C4-2B (cell line): ENCODE results near the gene TSPAN6.

ENCODE experiments used
- H3K27ac ChIP-seq: fragments of 450-650 bp; 2 replicates; pipeline ENCODE4 v1.5.1; 2017
- ZFX ChIP-seq: fragments of 450-650 bp; IDR thresholded peaks from 2 replicates; pipeline ENCODE4 v1.6.1; 2017
- TF ChIP-seq, protein P1 (sequence below): fragments of 450-650 bp; conservative IDR thresholded peaks from 2 replicates; pipeline ENCODE4 v1.5.1; 2017; ENCODE audit warnings: mild to moderate bottlenecking

The TSPAN6 gene

DNA sequence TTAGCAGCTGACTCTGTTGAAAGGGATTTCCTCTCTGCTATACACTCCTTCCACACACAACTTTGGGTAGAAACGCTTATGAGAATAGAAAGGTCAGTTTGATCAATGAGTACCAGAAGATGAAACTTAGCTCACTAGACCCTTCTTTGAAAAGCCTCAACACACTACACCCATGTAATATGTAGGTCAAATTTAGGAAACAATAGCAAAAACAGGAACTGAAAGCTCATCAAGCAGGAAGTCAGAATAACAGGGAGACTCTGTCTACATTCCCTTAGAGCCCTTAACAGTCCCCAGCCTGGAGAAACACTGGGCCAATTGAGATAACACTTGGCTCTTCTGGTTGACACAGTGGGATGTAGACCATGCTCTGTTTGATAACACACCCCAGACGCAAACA, 38.1 kb upstream of the TSPAN6 start:
- TF ChIP-seq ZFX, result no peak
- TF ChIP-seq, protein P1, sequence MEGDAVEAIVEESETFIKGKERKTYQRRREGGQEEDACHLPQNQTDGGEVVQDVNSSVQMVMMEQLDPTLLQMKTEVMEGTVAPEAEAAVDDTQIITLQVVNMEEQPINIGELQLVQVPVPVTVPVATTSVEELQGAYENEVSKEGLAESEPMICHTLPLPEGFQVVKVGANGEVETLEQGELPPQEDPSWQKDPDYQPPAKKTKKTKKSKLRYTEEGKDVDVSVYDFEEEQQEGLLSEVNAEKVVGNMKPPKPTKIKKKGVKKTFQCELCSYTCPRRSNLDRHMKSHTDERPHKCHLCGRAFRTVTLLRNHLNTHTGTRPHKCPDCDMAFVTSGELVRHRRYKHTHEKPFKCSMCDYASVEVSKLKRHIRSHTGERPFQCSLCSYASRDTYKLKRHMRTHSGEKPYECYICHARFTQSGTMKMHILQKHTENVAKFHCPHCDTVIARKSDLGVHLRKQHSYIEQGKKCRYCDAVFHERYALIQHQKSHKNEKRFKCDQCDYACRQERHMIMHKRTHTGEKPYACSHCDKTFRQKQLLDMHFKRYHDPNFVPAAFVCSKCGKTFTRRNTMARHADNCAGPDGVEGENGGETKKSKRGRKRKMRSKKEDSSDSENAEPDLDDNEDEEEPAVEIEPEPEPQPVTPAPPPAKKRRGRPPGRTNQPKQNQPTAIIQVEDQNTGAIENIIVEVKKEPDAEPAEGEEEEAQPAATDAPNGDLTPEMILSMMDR, result no peak
- H3K27ac ChIP-seq, result no peak overlapping the region

DNA sequence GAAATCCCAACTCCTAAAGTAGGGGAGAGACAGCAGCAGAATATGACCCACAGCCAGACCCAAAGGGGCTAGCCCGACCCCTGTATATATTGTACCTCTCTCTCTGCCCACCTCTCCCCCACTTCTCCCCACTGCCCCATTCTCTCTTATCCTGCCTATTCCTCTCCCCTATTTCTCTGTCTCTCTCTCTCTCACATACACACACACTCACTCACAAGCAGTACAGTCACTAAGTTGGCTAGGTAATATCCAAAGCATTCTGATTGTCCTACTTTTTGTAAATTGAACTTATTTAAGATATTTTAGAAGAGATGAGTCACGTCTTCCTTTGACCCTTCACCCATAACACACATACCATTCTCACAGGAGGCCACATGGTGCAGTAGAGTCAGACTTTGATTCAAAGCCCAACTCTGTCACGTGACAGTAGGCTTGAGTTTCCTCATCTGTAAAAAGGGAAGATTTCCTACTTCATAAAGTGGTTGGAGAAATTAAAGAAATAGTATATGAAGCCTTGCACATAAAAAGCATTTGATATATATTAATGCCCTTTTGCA, 36.9 kb upstream of the TSPAN6 start:
- no peak overlapping the region for H3K27ac ChIP-seq
- no peak for TF ChIP-seq ZFX
- TF ChIP-seq, protein P1, result no peak

DNA sequence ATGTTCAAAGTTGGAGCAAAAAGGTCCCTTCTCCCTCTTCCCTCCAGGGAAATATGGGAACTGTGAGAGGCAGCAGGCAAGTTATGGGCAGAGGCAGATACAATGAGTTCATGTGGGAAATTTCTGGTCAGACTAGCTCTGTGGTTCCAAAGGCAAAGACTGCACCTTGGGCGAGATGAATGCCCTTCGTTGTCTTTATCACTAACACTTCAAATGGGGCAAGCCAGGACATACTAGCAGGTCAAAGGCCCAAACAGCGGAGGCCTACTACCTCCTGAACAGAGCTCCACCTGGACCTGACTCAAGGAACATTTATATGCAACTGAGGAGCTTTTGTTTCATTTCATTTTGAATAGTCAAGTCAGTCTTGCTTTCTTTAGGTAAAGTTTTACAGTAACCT, 36.4 kb upstream of the TSPAN6 start:
- TF ChIP-seq ZFX, result no peak
- TF ChIP-seq, protein P1, result no peak
- no peak overlapping the region for H3K27ac ChIP-seq

DNA sequence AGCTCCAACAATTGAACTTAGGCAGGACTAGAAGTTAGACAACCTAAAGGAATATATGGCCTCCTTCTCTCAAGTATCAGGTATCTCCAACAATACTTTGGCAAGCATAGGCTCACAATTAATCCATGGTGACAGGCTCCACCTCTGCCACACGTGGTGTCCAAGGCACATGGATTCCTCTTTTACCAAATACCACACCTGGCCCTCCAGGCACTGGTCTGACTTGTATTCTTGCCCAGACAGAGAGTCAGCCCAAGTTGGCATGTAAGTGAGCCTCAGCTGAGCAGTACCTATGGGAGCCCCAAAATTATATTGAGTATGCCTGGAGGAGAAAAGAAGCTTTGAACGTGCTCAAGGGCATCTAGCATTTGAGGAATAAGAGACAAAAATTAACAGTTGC, 27.0 kb upstream of the TSPAN6 start:
- peak overlapping the region; percentile 50 for H3K27ac ChIP-seq
- TF ChIP-seq ZFX, result no peak
- TF ChIP-seq, protein P1, result no peak

DNA sequence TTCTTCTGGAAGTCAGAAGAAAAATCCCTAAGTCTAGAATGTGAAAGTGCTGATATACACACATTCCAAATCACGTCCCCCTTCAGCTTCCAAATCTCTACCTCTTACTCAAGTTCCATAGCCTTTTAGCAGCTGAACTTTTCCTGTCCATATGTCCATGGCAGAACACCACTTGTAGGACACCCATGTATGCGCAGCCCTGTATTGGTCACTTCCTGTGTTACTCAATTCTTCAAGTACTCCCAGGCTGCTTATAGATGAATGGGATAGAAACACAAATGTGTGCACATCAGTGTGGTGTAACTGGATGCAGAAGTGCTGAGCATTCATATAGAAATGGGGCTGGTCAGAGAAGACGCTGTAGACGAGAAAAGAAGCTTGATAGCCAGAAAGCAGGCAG, 26.2 kb upstream of the TSPAN6 start:
- TF ChIP-seq, protein P1, result no peak
- no peak for TF ChIP-seq ZFX
- peak overlapping the region; percentile 41; the same call in 1 of the 2 replicates for H3K27ac ChIP-seq

DNA sequence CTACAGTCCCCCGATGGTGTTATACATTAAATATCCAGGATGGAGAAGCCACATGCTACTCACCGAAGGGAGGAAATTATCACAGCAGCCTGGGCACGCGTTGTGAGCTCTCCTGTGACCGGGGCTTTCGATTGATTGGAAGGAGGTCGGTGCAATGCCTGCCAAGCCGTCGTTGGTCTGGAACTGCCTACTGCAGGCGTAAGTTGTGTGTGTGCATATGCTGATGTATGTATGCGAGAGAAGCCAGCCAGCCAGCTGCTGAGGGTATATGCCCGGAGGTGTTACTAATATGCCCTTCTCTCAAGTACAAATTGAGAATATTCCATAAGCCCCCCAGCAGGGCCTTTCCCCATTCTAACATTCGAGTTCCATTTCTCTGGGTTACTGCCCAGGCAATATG, 25.6 kb upstream of the TSPAN6 start:
- TF ChIP-seq ZFX, result no peak
- TF ChIP-seq, protein P1, result no peak
- peak overlapping the region; percentile 41; the same call in 1 of the 2 replicates for H3K27ac ChIP-seq

DNA sequence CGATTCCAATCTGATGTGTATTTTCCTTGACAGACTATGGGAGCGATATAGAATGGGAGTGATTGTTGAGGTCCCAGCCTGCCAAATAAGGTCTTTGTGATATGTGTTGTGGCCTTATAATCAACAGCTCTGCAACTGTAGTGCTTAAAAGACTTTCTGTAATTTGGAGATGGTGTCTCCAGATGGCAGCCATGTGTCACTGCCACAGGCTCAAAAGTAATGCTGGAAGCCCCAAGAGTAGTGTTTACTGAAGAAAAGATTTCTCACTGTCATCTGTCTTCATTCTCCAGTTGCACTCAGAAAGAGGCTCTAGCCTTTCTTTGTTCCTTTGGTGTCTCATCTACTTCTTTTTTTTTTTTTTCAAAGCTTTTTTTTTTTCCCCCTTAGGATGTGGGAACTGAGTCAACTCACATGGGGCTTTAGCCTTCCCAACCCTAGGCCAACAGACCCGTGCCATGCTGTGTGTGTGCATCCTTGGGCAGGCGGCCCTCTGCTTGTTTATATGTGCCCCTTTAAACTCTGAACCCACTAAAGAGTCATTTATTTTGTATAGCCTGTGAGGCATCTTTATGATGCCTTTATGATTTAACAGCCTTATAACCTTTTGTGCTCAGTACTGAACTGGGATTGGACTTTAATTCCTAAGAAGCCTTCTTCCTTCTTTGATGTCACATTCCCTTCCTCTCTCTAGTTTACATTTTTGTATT, 23.0 kb upstream of the TSPAN6 start:
- peak overlapping the region; percentile 91 for H3K27ac ChIP-seq
- TF ChIP-seq, protein P1, result peak; percentile 14
- TF ChIP-seq ZFX, result no peak
